HG03103 (cell line): ENCODE data around the gene RHEB.

Experiments used
- ATAC-seq: cut with Tn5 transposase; IDR thresholded peaks from one replicate; pipeline ENCODE4 v1.9.1; 2021; ENCODE audit warnings: low read depth; ENCODE audit not compliant: unreplicated experiment

Gene RHEB

GRCh38 chr7:151481650-151482505 is 37.8 kb downstream of the RHEB start:
- ATAC-seq: no peak

GRCh38 chr7:151477867-151478266 is 41.8 kb downstream of the RHEB start:
- no peak for ATAC-seq

- no peak for ATAC-seq
Observed at GRCh38 chr7:151472644-151473380, 46.9 kb downstream of the RHEB start.

GRCh38 chr7:151470711-151471110 is 49.0 kb downstream of the RHEB start:
- no peak for ATAC-seq

GRCh38 chr7:151469281-151469680 is 50.4 kb downstream of the RHEB start:
- ATAC-seq: no peak

DNA sequence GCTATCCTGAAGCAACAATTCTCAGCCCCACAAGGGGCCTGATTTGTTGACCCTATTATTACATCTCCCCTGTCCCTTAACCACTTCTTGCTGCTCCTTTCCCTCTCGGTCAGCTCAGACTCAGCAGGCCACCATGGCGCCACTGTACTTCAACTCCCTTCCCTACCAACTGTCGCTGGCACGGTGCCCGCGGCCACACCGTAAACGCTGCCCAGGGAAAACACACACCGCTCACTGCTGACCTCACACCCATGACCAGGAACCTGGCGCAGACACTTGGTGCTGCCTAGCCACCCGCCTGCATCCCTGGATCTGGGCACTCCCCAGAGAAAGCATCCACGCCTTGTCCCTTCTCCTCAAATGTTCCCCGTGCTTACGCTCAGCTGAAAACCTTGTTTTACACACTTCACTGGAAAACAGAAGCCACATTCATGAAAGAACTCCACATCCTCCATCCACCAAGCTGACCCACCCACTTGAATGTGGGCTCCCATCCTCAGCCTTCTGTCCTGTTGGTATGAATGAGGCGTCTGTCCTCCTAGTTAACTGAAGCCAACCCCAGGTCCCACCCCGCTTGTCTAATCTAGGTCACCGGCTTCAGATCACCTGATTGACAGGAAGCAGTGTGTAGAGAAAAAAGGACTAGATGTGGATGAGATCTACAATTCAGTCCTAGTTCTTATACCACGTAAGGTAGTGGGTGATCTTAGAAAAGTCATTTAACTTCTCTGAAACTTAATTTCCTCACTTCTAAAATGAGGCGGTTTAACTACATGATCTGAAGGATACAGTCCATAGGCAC is 51.3 kb downstream of the RHEB start:
- no peak for ATAC-seq

DNA sequence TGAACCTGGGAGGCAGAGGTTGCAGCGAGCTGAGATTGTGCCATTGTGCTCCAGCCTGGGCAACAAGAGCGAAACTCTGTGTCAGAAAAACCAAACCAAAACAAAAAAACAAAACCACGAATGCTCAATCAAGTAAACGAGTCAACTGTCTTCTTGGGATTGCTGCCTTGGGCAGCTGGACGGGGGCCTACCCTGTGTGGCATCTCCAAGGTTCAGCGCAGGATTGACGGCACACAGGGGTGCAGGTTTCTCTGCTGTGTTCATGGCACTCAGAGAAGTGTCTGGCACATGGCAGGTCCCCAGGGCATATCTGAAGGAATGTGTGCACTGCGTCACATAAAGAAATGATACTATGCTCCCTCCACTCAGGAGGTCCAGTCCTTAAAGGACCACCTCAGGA is 54.5 kb downstream of the RHEB start:
- no peak for ATAC-seq

DNA sequence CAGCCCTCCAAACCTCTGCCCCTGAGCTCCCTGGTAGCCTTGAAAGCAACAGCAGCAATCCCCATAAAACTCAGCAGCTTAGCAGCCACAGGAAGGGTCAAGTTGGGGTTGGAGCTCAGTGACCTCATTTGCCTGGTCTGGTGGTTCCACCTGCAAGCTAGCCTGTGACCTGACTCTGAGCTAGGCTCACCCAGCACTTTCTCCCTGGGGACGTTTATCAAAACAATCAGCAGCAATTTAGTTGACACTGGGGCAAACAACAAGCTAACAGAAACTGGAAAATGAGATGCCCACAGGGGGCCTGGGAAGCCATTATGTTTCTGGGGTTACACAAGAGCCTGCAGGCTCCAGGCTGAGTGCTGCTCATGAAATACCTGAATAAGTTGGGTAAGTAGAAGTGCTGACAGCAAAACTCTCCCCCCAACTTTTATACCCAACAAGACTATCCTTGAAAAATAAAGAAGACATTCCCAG is 57.4 kb downstream of the RHEB start:
- ATAC-seq: no peak

GRCh38 chr7:151461942-151462230 is 57.8 kb downstream of the RHEB start:
- ATAC-seq: no peak

- ATAC-seq: no peak
Observed at GRCh38 chr7:151461096-151461941, 58.4 kb downstream of the RHEB start.

GRCh38 chr7:151460474-151460855 is 59.2 kb downstream of the RHEB start:
- ATAC-seq: no peak

DNA sequence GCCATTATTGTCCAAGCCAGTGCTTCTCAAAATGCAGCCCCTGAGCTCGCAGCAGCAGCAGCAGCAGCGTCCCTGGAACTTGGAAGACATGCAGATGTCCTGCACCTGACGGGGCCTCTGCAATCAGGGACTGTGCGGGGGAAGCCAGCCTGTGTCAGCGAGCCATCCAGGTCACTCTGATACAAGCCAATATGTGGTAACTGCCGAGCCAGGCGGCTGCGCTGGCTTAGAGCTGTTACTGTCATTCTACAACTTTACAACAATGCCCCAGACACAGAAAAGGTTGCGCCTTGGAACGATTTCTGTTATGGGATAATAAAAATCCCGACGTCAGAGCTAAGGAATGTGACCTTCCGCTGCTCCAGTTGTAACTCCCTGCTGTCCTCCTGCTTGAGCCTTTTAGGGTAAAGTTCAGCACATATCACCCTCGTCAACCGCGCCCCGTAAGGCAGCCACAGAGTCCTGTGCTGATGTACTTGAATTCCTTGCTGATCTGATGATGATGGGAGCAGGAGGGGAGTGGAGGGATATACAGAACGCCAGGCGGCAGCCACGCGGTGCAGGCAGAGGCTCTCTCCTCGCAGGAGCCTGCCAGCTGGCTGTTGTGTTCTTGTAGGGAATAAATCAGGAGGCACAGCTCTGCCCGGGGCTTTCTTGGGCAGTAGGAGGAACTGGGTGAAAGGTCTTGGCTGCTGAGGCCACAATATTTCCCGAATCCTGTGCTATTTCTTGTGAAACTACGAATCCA is 59.8 kb downstream of the RHEB start:
- ATAC-seq: no peak

DNA sequence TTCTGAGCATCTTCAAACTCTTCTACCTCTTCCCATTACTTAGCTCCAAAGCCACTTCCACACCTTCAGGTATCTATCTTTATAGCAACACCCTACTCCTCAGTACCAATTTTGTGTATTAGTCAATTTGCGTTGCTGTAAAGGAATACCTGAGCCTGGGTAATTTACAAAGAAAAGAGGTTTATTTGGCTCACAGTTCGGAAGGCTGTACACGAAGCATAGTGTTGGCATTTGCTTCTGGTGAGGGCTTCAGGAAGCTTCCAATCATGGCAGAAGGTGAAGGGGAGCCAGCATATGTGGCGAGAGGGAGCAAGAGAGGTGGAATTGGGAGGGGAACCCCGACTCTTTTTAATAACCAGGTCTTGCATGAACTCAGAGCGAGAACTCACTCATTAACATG is 62.2 kb downstream of the RHEB start:
- ATAC-seq: no peak

- no peak for ATAC-seq
Observed at GRCh38 chr7:151456782-151457181, 62.9 kb downstream of the RHEB start.

DNA sequence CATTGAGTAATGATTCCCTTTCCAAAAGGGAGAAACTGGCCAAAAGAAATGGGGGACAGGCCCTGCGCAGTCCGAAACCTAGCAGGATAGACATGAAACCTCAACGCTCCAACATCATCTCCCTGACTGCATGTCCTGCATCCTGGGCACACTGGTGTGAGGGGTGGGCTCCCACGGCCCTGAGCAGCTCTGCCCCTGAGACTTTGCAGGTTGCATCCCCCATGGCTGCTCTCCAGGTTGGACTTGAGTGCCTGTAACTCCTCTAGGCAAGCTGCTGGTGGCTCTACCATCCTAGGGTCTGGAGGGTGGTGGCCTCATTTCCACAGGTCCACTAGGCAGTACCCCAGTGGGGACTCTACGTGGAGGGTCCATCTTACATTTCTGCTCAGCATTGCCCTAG is 63.4 kb downstream of the RHEB start:
- ATAC-seq: no peak

DNA sequence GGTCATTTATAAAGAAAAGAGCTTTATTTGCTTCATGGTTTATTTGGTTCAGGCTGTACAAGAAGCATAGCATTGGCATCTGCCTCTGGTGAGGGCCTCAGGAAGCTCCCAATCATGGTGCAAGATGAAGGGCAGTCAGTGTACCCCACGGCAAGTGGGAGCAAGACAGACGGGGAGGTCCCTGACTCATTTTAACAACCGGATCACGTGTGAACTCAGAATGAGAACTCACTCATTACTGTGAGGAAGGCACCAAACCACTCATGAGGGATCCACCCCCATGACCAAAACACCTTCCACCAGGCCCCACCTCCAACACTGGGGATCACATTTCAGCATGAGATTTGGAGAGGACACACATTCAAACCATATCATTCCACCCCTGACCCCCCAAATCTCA is 64.0 kb downstream of the RHEB start:
- no peak for ATAC-seq

DNA sequence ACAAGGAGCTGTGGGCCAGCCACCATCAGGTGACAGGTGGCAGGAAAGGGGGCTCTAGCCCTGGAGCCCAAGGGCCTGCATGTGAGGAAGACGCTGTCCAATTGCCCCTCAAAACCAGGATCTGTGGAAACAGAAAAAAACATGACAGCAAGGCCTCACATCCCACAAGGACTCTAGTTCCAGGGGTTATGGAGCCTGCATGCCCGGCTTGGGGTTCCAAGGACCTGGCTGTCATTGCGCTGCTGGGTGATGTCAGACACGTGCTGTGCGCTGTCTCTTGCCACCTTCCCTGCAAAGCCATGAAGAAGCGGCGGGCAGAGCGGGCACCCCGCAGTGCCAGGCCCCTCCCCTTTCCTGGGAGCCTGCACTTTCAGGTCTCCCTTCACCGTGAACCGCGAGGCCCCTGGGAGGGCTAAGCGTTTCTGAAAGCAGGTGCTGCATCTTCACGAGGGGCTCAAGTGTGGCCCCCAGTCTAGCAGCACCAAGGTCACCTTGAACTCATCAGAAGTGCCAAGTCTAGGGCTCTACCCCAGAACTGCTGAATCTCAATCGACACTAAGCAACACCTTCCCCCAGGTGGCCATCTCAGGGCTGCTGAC is 64.7 kb downstream of the RHEB start:
- ATAC-seq: no peak

- no peak for ATAC-seq
Observed at GRCh38 chr7:151454305-151454704, 65.4 kb downstream of the RHEB start.

- ATAC-seq: no peak
Observed at GRCh38 chr7:151453326-151453791, 66.3 kb downstream of the RHEB start.
